ENCODE results near the gene FOXJ3.

The FOXJ3 gene

GRCh38 chr1:42183210-42183956 lies 151.7 kb downstream of the FOXJ3 start:
- no peak for TF ChIP-seq CTCF (IDR thresholded peaks at IDR 0.05; ENCODE audit: insufficient read depth, low read length, missing control alignments)
- ChIA-PET POLR2A (no interaction called here), CTCF (interaction anchor here (1.5 to 2.3 kb wide), 2 partner anchors 10 to 12 kb away, joined by 6 to 24 read pairs; no protein-coding TSS in a partner anchor)
- no peak for DNase-seq (ENCODE audit: low read depth, low spot score)
- no peak overlapping the region for H3K4me3 ChIP-seq (ENCODE audit: low read depth, low read length)

GRCh38 chr1:42181687-42182086 lies 153.3 kb downstream of the FOXJ3 start:
- no peak for TF ChIP-seq CTCF (IDR thresholded peaks at IDR 0.05; ENCODE audit: insufficient read depth, low read length, missing control alignments)
- no peak for DNase-seq (ENCODE audit: low read depth, low spot score)
- ChIA-PET POLR2A (no interaction called here), CTCF (interaction anchor here (1.9 kb wide), 1 partner anchor 9 kb away, joined by 12 read pairs; no protein-coding TSS in a partner anchor)
- no peak overlapping the region for H3K4me3 ChIP-seq (ENCODE audit: low read depth, low read length)

- H3K4me3 ChIP-seq (ENCODE audit: low read depth, low read length): no peak overlapping the region
- DNase-seq (ENCODE audit: low read depth, low spot score): no peak
- ChIA-PET CTCF (no interaction called here), POLR2A (no interaction called here)
- TF ChIP-seq CTCF (IDR thresholded peaks at IDR 0.05; ENCODE audit: insufficient read depth, low read length, missing control alignments): no peak
These were observed 155.1 kb downstream of the FOXJ3 start for GRCh38 chr1:42179900-42180329.

- H3K4me3 ChIP-seq (ENCODE audit: low read depth, low read length): no peak overlapping the region
- POLR2A ChIA-PET: no interaction called here
- TF ChIP-seq CTCF (IDR thresholded peaks at IDR 0.05; ENCODE audit: insufficient read depth, low read length, missing control alignments): no peak
- peak; percentile 69 for DNase-seq (ENCODE audit: low read depth, low spot score)
- CTCF ChIA-PET: interaction anchor here (0.8 to 0.9 kb wide), 3 partner anchors 11 to 32 kb away, joined by 3 read pairs; no protein-coding TSS in a partner anchor
These were observed 155.8 kb downstream of the FOXJ3 start for GRCh38 chr1:42179275-42179674.

DNA sequence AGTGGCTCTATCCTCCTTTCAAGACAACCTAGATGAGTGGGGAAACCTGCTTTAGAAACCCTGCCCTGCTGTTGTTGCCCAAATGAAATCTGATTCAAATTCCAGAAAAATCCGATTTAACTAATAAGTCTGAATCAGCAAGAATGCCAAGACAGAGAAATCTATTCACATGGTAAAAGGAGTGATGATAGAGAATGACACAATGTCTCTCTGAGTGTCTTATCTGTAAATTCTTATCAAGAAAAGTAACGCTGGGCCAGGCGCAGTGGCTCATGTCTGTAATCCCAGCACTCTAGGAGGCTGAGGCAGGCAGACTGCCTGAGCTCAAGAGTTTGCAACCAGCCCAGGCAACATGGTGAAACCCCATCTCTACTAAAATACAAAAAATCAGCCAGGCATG lies 156.8 kb downstream of the FOXJ3 start:
- POLR2A ChIA-PET: no interaction called here
- no peak for DNase-seq (ENCODE audit: low read depth, low spot score)
- CTCF ChIA-PET: interaction anchor here (0.8 to 1.1 kb wide), 3 partner anchors 10 to 587 kb away, joined by 3 read pairs; no protein-coding TSS in a partner anchor
- no peak overlapping the region for H3K4me3 ChIP-seq (ENCODE audit: low read depth, low read length)
- no peak for TF ChIP-seq CTCF (IDR thresholded peaks at IDR 0.05; ENCODE audit: insufficient read depth, low read length, missing control alignments)

GRCh38 chr1:42177541-42177981 lies 157.5 kb downstream of the FOXJ3 start:
- DNase-seq (ENCODE audit: low read depth, low spot score): peak; percentile 76
- TF ChIP-seq CTCF (IDR thresholded peaks at IDR 0.05; ENCODE audit: insufficient read depth, low read length, missing control alignments): no peak
- CTCF ChIA-PET: interaction anchor here (0.9 to 9.7 kb wide), 6 partner anchors 9 to 588 kb away, joined by 3 to 97 read pairs (median 3); partner anchors contain the start of gene GUCA2B
- POLR2A ChIA-PET: no interaction called here
- H3K4me3 ChIP-seq (ENCODE audit: low read depth, low read length): no peak overlapping the region
